SK-N-SH (cell line): Measurements from ENCODE around the gene PHC3.

Experiments used
- CTCF ChIP-seq: fragments of 200-600 bp; sonication (generic); IDR thresholded peaks from 2 replicates; pipeline ENCODE4 v1.6.1; 2017; ENCODE audit warnings: antibody characterized with exemption, mild to moderate bottlenecking, moderate library complexity
- POLR2AphosphoS5 ChIP-seq: IDR thresholded peaks from 2 replicates; pipeline ENCODE4 v1.6.1; 2012; ENCODE audit warnings: low read depth, low read length
- SMC3 ChIP-seq: IDR thresholded peaks from 2 replicates; pipeline ENCODE4 v1.6.1; 2012; ENCODE audit warnings: low read depth, low read length, improper control_type of control experiment

- TF ChIP-seq SMC3 (no peak), CTCF (no peak), POLR2AphosphoS5 (no peak)
Measured at GRCh38 chr3:170145278-170145677, 36.3 kb downstream of the PHC3 start.
